ENCODE data around the gene PSMD3.
"Not testable (repeated sequence)": the region's sequence is repeated elsewhere in the genome, so short reads cannot be mapped to it uniquely, and the experiment has no call there.

PSMD3 gene

GRCh38 chr17:40004712-40005111, 24.1 kb downstream of the PSMD3 start:
- H3K9me3 ChIP-seq (ENCODE audit: control insufficient read depth in 5 of 5, low read length in 5 of 5), result no peaks in the 10 kb centered on the region
- no peaks in the 10 kb centered on the region for H3K4me1 ChIP-seq (ENCODE audit: control insufficient read depth in 5 of 5, insufficient read depth in 5 of 5, low read length in 5 of 5)
- H3K4me3 ChIP-seq (ENCODE audit: low read depth in 1 of 5, low read length in 5 of 5), result no peak overlapping the region
- no peaks in the 10 kb centered on the region for H3K36me3 ChIP-seq (ENCODE audit: control insufficient read depth in 5 of 5, insufficient read depth in 5 of 5, low read length in 5 of 5)
- no peaks in the 10 kb centered on the region for H3K27me3 ChIP-seq (ENCODE audit: control insufficient read depth in 5 of 5, insufficient read depth in 4 of 5, low read length in 5 of 5)
- no peak overlapping the region for H3K27ac ChIP-seq (ENCODE audit: low read depth, low read length)
- no peak overlapping the region for H3K9ac ChIP-seq (ENCODE audit: low read length in 5 of 5)

DNA sequence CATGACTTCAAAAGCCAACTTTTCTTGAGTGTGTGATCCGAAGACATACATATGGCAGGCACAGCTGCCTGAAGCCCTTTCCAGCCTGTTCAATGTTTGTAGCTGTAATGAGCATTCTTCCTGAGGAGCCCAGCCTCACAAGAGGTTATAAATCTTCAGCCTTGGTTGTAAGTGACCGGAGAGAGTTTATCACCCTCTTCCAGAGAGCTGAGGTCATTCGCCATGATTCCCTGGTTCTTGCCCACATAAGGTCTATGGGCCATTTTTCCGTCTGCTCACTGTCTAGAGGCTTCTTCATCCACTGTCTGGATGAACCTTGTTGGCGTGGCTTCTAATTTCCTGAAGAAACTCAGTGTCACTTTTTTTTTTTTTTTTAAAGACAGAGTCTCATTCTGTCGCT, 24.9 kb downstream of the PSMD3 start:
- no peaks in the 10 kb centered on the region for H3K9me3 ChIP-seq (ENCODE audit: control insufficient read depth in 5 of 5, low read length in 5 of 5)
- H3K4me3 ChIP-seq (ENCODE audit: low read depth in 1 of 5, low read length in 5 of 5), result no peak overlapping the region
- H3K27me3 ChIP-seq (ENCODE audit: control insufficient read depth in 5 of 5, insufficient read depth in 4 of 5, low read length in 5 of 5), result no peaks in the 10 kb centered on the region
- no peaks in the 10 kb centered on the region for H3K4me1 ChIP-seq (ENCODE audit: control insufficient read depth in 5 of 5, insufficient read depth in 5 of 5, low read length in 5 of 5)
- H3K27ac ChIP-seq (ENCODE audit: low read depth, low read length), result no peak overlapping the region
- no peaks in the 10 kb centered on the region for H3K36me3 ChIP-seq (ENCODE audit: control insufficient read depth in 5 of 5, insufficient read depth in 5 of 5, low read length in 5 of 5)
- H3K9ac ChIP-seq (ENCODE audit: low read length in 5 of 5), result no peak overlapping the region

DNA sequence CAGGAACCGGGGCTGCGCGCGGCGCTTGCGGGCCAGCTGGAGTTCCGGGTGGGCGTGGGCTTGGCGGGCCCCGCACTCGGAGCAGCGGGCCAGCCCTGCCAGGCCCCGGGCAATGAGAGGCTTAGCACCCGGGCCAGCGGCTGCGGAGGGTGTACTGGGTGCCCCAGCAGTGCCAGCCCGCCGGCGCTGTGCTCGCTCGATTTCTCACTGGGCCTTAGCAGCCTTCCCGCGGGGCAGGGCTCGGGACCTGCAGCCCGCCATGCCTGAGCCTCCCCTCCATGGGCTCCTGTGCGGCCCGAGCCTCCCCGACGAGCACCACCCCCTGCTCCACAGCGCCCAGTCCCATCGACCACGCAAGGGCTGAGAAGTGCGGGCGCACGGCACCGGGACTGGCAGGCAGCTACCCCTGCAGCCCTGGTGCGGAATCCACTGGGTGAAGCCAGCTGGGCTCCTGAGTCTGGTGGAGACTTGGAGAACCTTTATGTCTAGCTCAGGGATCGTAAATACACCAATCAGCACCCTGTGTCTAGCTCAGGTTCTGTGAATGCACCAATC, 30.4 kb downstream of the PSMD3 start:
- not testable (repeated sequence) for H3K27ac ChIP-seq (ENCODE audit: low read depth, low read length); H3K36me3 ChIP-seq (ENCODE audit: control insufficient read depth in 5 of 5, insufficient read depth in 5 of 5, low read length in 5 of 5); H3K9ac ChIP-seq (ENCODE audit: low read length in 5 of 5); H3K9me3 ChIP-seq (ENCODE audit: control insufficient read depth in 5 of 5, low read length in 5 of 5); H3K4me3 ChIP-seq (ENCODE audit: low read depth in 1 of 5, low read length in 5 of 5); H3K27me3 ChIP-seq (ENCODE audit: control insufficient read depth in 5 of 5, insufficient read depth in 4 of 5, low read length in 5 of 5)
- peaks cover 2 to 22% (median 3%) of the 10 kb centered on the region in 5 donors for H3K4me1 ChIP-seq (ENCODE audit: control insufficient read depth in 5 of 5, insufficient read depth in 5 of 5, low read length in 5 of 5)

DNA sequence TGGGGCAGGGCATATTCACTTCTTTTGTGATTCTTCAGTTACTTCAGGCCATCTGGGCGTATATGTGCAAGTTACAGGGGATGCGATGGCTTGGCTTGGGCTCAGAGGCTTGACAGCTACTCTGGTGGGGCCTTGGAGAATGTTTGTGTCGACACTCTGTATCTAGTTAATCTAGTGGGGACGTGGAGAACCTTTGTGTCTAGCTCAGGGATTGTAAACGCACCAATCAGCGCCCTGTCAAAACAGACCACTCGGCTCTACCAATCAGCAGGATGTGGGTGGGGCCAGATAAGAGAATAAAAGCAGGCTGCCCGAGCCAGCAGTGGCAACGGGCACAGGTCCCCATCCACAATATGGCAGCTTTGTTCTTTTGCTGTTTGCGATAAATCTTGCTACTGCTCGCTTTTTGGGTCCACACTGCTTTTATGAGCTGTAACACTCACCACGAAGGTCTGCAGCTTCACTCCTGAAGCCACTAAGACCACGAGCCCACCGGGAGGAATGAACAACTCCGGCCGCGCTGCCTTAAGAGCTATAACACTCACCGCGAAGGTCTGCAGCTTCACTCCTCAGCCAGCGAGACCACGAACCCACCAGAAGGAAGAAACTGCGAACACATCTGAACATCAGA, 31.5 kb downstream of the PSMD3 start:
- not testable (repeated sequence) for H3K9ac ChIP-seq (ENCODE audit: low read length in 5 of 5); H3K27me3 ChIP-seq (ENCODE audit: control insufficient read depth in 5 of 5, insufficient read depth in 4 of 5, low read length in 5 of 5); H3K4me3 ChIP-seq (ENCODE audit: low read depth in 1 of 5, low read length in 5 of 5); H3K9me3 ChIP-seq (ENCODE audit: control insufficient read depth in 5 of 5, low read length in 5 of 5); H3K27ac ChIP-seq (ENCODE audit: low read depth, low read length); H3K36me3 ChIP-seq (ENCODE audit: control insufficient read depth in 5 of 5, insufficient read depth in 5 of 5, low read length in 5 of 5)
- H3K4me1 ChIP-seq (ENCODE audit: control insufficient read depth in 5 of 5, insufficient read depth in 5 of 5, low read length in 5 of 5), result peaks cover 2 to 22% (median 3%) of the 10 kb centered on the region in 5 donors

DNA sequence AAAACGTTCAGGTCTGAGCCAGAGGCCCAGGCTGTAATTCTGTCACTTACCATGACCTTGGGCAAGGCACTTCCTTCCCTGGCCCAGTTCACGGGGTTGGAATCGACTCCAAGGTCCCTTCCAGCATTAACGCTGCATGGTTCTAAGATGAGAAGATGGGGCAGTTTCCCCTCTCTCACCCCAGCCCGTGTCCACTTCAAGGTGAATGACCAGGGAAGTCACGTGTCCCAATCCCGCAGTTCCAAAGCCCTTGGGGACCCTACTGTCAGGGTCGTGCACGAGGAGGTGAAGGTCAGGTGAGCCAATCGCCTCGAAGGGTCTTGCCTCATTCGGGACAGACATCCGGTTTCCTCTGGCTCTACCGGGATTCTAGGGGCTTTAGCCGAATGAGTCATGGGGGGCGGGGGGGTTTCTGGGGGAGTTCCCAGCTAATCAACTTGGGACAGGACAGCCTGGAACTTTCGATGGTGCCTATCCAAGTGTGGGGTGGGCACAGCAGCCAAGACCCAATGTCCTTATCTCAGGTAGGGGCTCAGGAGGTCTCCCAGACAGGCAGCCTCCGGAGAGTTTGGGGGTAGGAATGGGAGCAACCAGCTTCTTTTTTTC, 33.9 kb downstream of the PSMD3 start:
- H3K27me3 ChIP-seq (ENCODE audit: control insufficient read depth in 5 of 5, insufficient read depth in 4 of 5, low read length in 5 of 5), result no peaks in the 10 kb centered on the region
- peaks cover 0 to 12% (median 9%) of the 10 kb centered on the region in 5 donors for H3K36me3 ChIP-seq (ENCODE audit: control insufficient read depth in 5 of 5, insufficient read depth in 5 of 5, low read length in 5 of 5)
- H3K4me1 ChIP-seq (ENCODE audit: control insufficient read depth in 5 of 5, insufficient read depth in 5 of 5, low read length in 5 of 5), result peaks cover 2 to 34% (median 13%) of the 10 kb centered on the region in 5 donors
- no peak overlapping the region for H3K27ac ChIP-seq (ENCODE audit: low read depth, low read length)
- H3K4me3 ChIP-seq (ENCODE audit: low read depth in 1 of 5, low read length in 5 of 5), result no peak overlapping the region
- peak overlapping the region in 1 of 5 donors; percentile 25 for H3K9ac ChIP-seq (ENCODE audit: low read length in 5 of 5)
- no peaks in the 10 kb centered on the region for H3K9me3 ChIP-seq (ENCODE audit: control insufficient read depth in 5 of 5, low read length in 5 of 5)

DNA sequence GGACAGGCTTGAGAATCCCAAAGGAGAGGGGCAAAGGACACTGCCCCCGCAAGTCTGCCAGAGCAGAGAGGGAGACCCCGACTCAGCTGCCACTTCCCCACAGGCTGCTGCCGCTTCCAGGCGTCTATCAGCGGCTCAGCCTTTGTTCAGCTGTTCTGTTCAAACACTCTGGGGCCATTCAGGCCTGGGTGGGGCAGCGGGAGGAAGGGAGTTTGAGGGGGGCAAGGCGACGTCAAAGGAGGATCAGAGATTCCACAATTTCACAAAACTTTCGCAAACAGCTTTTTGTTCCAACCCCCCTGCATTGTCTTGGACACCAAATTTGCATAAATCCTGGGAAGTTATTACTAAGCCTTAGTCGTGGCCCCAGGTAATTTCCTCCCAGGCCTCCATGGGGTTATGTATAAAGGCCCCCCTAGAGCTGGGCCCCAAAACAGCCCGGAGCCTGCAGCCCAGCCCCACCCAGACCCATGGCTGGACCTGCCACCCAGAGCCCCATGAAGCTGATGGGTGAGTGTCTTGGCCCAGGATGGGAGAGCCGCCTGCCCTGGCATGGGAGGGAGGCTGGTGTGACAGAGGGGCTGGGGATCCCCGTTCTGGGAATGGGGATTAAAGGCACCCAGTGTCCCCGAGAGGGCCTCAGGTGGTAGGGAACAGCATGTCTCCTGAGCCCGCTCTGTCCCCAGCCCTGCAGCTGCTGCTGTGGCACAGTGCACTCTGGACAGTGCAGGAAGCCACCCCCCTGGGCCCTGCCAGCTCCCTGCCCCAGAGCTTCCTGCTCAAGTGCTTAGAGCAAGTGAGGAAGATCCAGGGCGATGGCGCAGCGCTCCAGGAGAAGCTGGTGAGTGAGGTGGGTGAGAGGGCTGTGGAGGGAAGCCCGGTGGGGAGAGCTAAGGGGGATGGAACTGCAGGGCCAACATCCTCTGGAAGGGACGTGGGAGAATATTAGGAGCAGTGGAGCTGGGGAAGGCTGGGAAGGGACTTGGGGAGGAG, 34.7 kb downstream of the PSMD3 start, which contains the start of gene CSF3:
CSF3 (plus strand) TSS at position 436 of the 993 bp plus-strand sequence; CDS start at position 471, 35 bp downstream.
- no peaks in the 10 kb centered on the region for H3K9me3 ChIP-seq (ENCODE audit: control insufficient read depth in 5 of 5, low read length in 5 of 5)
- peak within 1 kb of the TSS in 1 of 5 donors; percentile 25 for H3K9ac ChIP-seq (ENCODE audit: low read length in 5 of 5)
- H3K36me3 ChIP-seq (ENCODE audit: control insufficient read depth in 5 of 5, insufficient read depth in 5 of 5, low read length in 5 of 5), result peaks cover 0 to 21% (median 17%) of the 10 kb centered on the region in 5 donors
- peak within 1 kb of the TSS in 1 of 5 donors; percentile 1 for H3K4me3 ChIP-seq (ENCODE audit: low read depth in 1 of 5, low read length in 5 of 5)
- no peaks in the 10 kb centered on the region for H3K27me3 ChIP-seq (ENCODE audit: control insufficient read depth in 5 of 5, insufficient read depth in 4 of 5, low read length in 5 of 5)
- no peak within 1 kb of the TSS for H3K27ac ChIP-seq (ENCODE audit: low read depth, low read length)
- H3K4me1 ChIP-seq (ENCODE audit: control insufficient read depth in 5 of 5, insufficient read depth in 5 of 5, low read length in 5 of 5), result peaks cover 2 to 34% (median 13%) of the 10 kb centered on the region in 5 donors

GRCh38 chr17:40015998-40016985, 35.7 kb downstream of the PSMD3 start:
- Histone ChIP-seq H3K36me3 (ENCODE audit: control insufficient read depth in 5 of 5, insufficient read depth in 5 of 5, low read length in 5 of 5) (peaks cover 0 to 25% (median 21%) of the 10 kb centered on the region in 5 donors), H3K27me3 (ENCODE audit: control insufficient read depth in 5 of 5, insufficient read depth in 4 of 5, low read length in 5 of 5) (no peaks in the 10 kb centered on the region), H3K4me1 (ENCODE audit: control insufficient read depth in 5 of 5, insufficient read depth in 5 of 5, low read length in 5 of 5) (peaks cover 2 to 39% (median 17%) of the 10 kb centered on the region in 5 donors), H3K4me3 (ENCODE audit: low read depth in 1 of 5, low read length in 5 of 5) (peak overlapping the region in 1 of 5 donors; percentile 1), H3K9ac (ENCODE audit: low read length in 5 of 5) (no peak overlapping the region), H3K27ac (ENCODE audit: low read depth, low read length) (no peak overlapping the region), H3K9me3 (ENCODE audit: control insufficient read depth in 5 of 5, low read length in 5 of 5) (no peaks in the 10 kb centered on the region)

GRCh38 chr17:40017422-40018080, 36.9 kb downstream of the PSMD3 start:
- peaks cover 2 to 50% (median 20%) of the 10 kb centered on the region in 5 donors for H3K4me1 ChIP-seq (ENCODE audit: control insufficient read depth in 5 of 5, insufficient read depth in 5 of 5, low read length in 5 of 5)
- no peaks in the 10 kb centered on the region for H3K9me3 ChIP-seq (ENCODE audit: control insufficient read depth in 5 of 5, low read length in 5 of 5)
- no peak overlapping the region for H3K4me3 ChIP-seq (ENCODE audit: low read depth in 1 of 5, low read length in 5 of 5)
- no peaks in the 10 kb centered on the region for H3K27me3 ChIP-seq (ENCODE audit: control insufficient read depth in 5 of 5, insufficient read depth in 4 of 5, low read length in 5 of 5)
- peaks cover 0 to 37% (median 32%) of the 10 kb centered on the region in 5 donors for H3K36me3 ChIP-seq (ENCODE audit: control insufficient read depth in 5 of 5, insufficient read depth in 5 of 5, low read length in 5 of 5)
- no peak overlapping the region for H3K27ac ChIP-seq (ENCODE audit: low read depth, low read length)
- no peak overlapping the region for H3K9ac ChIP-seq (ENCODE audit: low read length in 5 of 5)

Measured in subcutaneous abdominal adipose tissue (tissue), 5 donors.